Mucosa of stomach (tissue), 1 donor: ENCODE data around the gene OSCP1.
A peak's percentile ranks its signal among the peaks of the same experiment; 100 is the strongest.

ENCODE experiments used
- H3K27me3 ChIP-seq: one replicate; pipeline ENCODE4 v1.7.0; 2013; ENCODE audit warnings: mild to moderate bottlenecking, low read length; ENCODE audit not compliant: control insufficient read depth, insufficient read depth
- H3K36me3 ChIP-seq: one replicate; pipeline ENCODE4 v1.7.0; 2013; ENCODE audit warnings: low read length; ENCODE audit not compliant: control insufficient read depth, insufficient read depth
- H3K4me1 ChIP-seq: one replicate; pipeline ENCODE4 v1.7.0; 2013; ENCODE audit warnings: mild to moderate bottlenecking, low read length; ENCODE audit not compliant: control insufficient read depth, insufficient read depth
- H3K4me3 ChIP-seq: one replicate; pipeline ENCODE4 v1.7.0; 2013; ENCODE audit warnings: low read length
- H3K9ac ChIP-seq: one replicate; pipeline ENCODE4 v1.7.0; 2013; ENCODE audit warnings: mild to moderate bottlenecking, low read length, moderate library complexity
- H3K9me3 ChIP-seq: one replicate; pipeline ENCODE4 v1.7.0; 2013; ENCODE audit warnings: mild to moderate bottlenecking, low read length, moderate library complexity; ENCODE audit not compliant: control insufficient read depth
- donor health status: Pancreatic carcinoma.

Gene OSCP1

DNA sequence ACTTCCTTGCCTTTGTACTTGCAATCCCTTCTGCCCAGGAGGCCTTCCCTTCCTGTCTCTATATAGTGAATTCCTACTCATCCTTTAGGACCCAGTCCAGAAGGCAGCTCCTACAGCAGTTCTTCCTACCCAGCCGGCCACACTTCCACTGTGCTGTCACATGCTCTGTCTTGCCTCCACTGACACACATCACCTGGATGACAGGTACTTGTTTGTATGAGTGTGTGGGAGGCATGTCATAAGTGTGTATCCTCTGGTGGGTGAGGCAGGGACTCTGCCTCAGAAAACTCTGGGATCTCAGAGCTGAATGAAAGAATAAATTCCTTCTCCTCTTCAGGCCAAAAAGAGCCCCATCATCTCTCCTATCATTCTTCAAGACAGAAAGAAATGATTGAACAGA lies 5.1 kb upstream of the OSCP1 start:
- H3K36me3 ChIP-seq = peaks cover 9% of the 10 kb centered on the region
- H3K9me3 ChIP-seq = no peaks in the 10 kb centered on the region
- no peak overlapping the region for H3K4me3 ChIP-seq
- no peak overlapping the region for H3K9ac ChIP-seq
- H3K4me1 ChIP-seq = no peaks in the 10 kb centered on the region
- H3K27me3 ChIP-seq = no peaks in the 10 kb centered on the region

GRCh38 chr1:36453600-36454388 lies 3.5 kb upstream of the OSCP1 start:
- no peaks in the 10 kb centered on the region for H3K9me3 ChIP-seq
- H3K9ac ChIP-seq = no peak overlapping the region
- peaks cover 4% of the 10 kb centered on the region for H3K4me1 ChIP-seq
- no peak overlapping the region for H3K4me3 ChIP-seq
- no peaks in the 10 kb centered on the region for H3K27me3 ChIP-seq
- H3K36me3 ChIP-seq = peaks cover 7% of the 10 kb centered on the region

DNA sequence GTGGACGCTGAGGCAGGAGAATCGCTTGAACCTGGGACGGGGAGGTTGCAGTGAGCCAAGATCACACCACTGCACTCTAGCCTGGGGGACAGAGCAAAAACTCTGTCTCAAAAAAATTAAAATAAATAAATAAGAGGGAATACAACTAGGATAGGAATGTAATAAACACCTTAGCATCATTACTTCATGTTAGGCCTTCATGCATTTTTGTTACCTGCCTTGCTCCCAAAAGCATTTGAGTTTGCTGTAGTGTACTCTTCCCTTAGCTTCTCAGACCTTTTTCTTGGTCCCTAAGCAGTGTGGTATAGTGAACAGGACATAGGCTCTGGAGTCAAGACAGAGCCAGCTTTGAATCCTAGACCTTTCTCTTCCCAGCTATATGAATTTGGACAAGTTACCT lies 2.8 kb upstream of the OSCP1 start:
- peaks cover 7% of the 10 kb centered on the region for H3K36me3 ChIP-seq
- H3K9ac ChIP-seq = no peak overlapping the region
- H3K4me3 ChIP-seq = no peak overlapping the region
- H3K9me3 ChIP-seq = no peaks in the 10 kb centered on the region
- peaks cover 4% of the 10 kb centered on the region for H3K4me1 ChIP-seq
- H3K27me3 ChIP-seq = no peaks in the 10 kb centered on the region

GRCh38 chr1:36450919-36451305 lies 661 bp upstream of the OSCP1 start:
- Histone ChIP-seq H3K4me1 (peaks cover 4% of the 10 kb centered on the region), H3K9ac (peak overlapping the region; percentile 93), H3K9me3 (no peaks in the 10 kb centered on the region), H3K36me3 (peaks cover 7% of the 10 kb centered on the region), H3K4me3 (peak overlapping the region; percentile 64), H3K27me3 (no peaks in the 10 kb centered on the region)

GRCh38 chr1:36448530-36449056 lies 1.7 kb downstream of the OSCP1 start:
- Histone ChIP-seq H3K36me3 (no peaks in the 10 kb centered on the region), H3K9me3 (no peaks in the 10 kb centered on the region), H3K4me1 (peaks cover 4% of the 10 kb centered on the region), H3K27me3 (no peaks in the 10 kb centered on the region), H3K4me3 (no peak overlapping the region), H3K9ac (no peak overlapping the region)

DNA sequence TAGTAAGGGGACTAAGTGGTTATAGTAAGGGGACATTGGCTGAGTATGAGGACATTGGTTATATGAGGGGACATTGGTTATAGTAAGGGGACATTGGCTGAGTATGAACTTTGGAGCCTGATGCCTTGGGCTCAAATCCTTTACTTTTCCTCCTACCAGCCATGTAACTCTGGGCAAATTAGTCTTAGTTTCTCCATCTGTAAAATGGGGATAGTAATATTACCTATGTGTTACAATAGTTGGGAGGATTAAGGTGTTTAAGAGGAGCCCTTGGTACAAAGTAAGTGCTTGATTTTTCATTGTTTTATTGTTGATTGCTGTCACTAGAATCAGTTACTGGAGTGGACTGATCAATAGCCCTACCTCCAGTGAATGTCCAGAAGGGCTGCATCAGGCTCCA lies 2.8 kb downstream of the OSCP1 start:
- no peak overlapping the region for H3K4me3 ChIP-seq
- no peaks in the 10 kb centered on the region for H3K9me3 ChIP-seq
- no peak overlapping the region for H3K9ac ChIP-seq
- H3K36me3 ChIP-seq = no peaks in the 10 kb centered on the region
- no peaks in the 10 kb centered on the region for H3K27me3 ChIP-seq
- H3K4me1 ChIP-seq = peaks cover 4% of the 10 kb centered on the region

- peaks cover 4% of the 10 kb centered on the region for H3K4me1 ChIP-seq
- no peak overlapping the region for H3K4me3 ChIP-seq
- no peaks in the 10 kb centered on the region for H3K36me3 ChIP-seq
- H3K9me3 ChIP-seq = no peaks in the 10 kb centered on the region
- H3K27me3 ChIP-seq = no peaks in the 10 kb centered on the region
- H3K9ac ChIP-seq = no peak overlapping the region
Measured at GRCh38 chr1:36446746-36447145, 3.5 kb downstream of the OSCP1 start.

DNA sequence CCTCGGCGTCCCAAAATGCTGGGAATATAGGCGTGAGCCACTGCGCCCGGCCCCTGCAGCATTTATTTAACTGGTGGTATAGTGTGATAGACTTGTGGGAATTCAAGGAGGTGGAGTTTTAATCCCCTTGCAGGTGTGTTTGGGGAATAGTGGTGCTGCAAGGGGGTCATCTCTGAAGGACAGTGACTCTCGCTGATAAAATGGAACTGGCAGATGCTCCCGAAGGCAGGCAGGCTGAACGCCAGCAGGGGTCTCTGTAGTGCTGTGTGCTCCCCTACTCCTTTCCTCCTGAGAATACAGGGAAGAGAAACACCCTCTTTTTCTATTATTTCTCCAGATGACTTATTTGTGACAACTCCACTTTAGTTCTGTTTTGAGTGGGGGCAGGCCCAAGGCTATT lies 4.0 kb downstream of the OSCP1 start:
- no peaks in the 10 kb centered on the region for H3K27me3 ChIP-seq
- no peaks in the 10 kb centered on the region for H3K9me3 ChIP-seq
- no peak overlapping the region for H3K9ac ChIP-seq
- peaks cover 4% of the 10 kb centered on the region for H3K4me1 ChIP-seq
- no peaks in the 10 kb centered on the region for H3K36me3 ChIP-seq
- no peak overlapping the region for H3K4me3 ChIP-seq

DNA sequence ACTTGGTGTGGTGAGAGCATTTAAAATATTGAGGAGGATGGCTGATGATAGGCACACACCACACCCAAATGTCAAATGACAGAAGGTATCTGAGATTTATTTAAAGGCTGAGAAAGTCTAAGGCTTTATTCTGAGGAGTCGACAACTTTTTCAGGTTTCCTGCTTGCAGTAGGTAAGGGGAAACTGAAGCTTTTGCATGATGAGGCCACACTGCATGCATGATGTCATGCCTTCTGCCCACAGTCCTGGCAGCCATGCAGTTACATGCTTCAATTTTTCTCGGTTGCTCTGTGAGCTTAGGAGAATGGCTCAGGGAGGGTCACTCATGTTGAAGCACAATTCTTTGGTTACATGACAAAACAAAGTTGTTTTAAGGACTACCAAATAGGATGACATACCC lies 7.0 kb downstream of the OSCP1 start:
- H3K9me3 ChIP-seq = no peaks in the 10 kb centered on the region
- H3K27me3 ChIP-seq = no peaks in the 10 kb centered on the region
- H3K9ac ChIP-seq = no peak overlapping the region
- H3K4me1 ChIP-seq = no peaks in the 10 kb centered on the region
- H3K36me3 ChIP-seq = no peaks in the 10 kb centered on the region
- no peak overlapping the region for H3K4me3 ChIP-seq

- Histone ChIP-seq H3K9me3 (no peaks in the 10 kb centered on the region), H3K27me3 (no peaks in the 10 kb centered on the region), H3K36me3 (no peaks in the 10 kb centered on the region), H3K4me3 (no peak overlapping the region), H3K9ac (no peak overlapping the region), H3K4me1 (no peaks in the 10 kb centered on the region)
Measured at GRCh38 chr1:36442337-36442736, 7.9 kb downstream of the OSCP1 start.

DNA sequence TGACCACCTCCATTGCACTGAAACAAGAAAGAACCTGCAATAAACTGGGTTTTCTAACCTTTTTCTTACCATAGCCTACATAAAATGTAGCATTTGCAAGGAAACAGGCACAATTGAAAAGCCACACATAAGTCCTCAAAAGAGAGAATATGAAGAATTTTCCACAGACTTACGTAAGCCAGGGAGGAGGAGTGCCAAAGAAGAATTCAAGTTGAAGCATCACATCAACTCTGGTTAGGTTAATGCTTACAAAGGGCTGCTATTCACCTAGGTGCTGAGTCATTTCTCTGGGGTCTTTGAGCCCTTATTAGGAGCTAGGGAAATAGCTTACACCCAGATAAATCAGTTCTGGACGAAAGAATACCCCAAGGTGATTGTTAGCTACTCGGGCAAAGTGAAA lies 9.6 kb downstream of the OSCP1 start:
- Histone ChIP-seq H3K9ac (no peak overlapping the region), H3K9me3 (no peaks in the 10 kb centered on the region), H3K36me3 (no peaks in the 10 kb centered on the region), H3K4me3 (no peak overlapping the region), H3K4me1 (no peaks in the 10 kb centered on the region), H3K27me3 (no peaks in the 10 kb centered on the region)

GRCh38 chr1:36440044-36440443 lies 10.2 kb downstream of the OSCP1 start:
- Histone ChIP-seq H3K36me3 (no peaks in the 10 kb centered on the region), H3K9ac (no peak overlapping the region), H3K4me3 (no peak overlapping the region), H3K4me1 (no peaks in the 10 kb centered on the region), H3K9me3 (no peaks in the 10 kb centered on the region), H3K27me3 (no peaks in the 10 kb centered on the region)
